ENCODE results near the gene CEP192.

The CEP192 gene

GRCh38 chr18:13051950-13052349 is 60.8 kb downstream of the CEP192 start (continued):
- TF ChIP-seq ZNF366 (tag by site-specific recombination; conservative IDR thresholded peaks at IDR 0.05) (no peak), KLF9 (tag by site-specific recombination; IDR thresholded peaks at IDR 0.05; ENCODE audit: low read depth) (no peak), GLI2 (tag by site-specific recombination; IDR thresholded peaks at IDR 0.05; ENCODE audit: borderline replicate concordance, low read depth) (no peak), ZNF146 (tag by site-specific recombination; IDR thresholded peaks at IDR 0.05) (no peak), ZNF768 (tag by site-specific recombination; IDR thresholded peaks at IDR 0.05) (no peak), ZNF266 (tag by site-specific recombination; IDR thresholded peaks at IDR 0.05; ENCODE audit: low read depth) (no peak), KLF8 (tag by site-specific recombination; IDR thresholded peaks at IDR 0.05) (no peak), ZNF513 (tag by site-specific recombination; IDR thresholded peaks at IDR 0.05) (no peak)

GRCh38 chr18:13054336-13054735 is 63.2 kb downstream of the CEP192 start:
- ChIA-PET CTCF (interaction anchor here (0.5 to 0.6 kb wide), 2 partner anchors 63 to 159 kb away, joined by 3 read pairs; no protein-coding TSS in a partner anchor), POLR2A (interaction anchor here (0.7 to 0.8 kb wide), 2 partner anchors 14 to 63 kb away, joined by 3 read pairs; partner anchors contain the start of gene CEP192)
- no peak overlapping the region for H3K27ac ChIP-seq (ENCODE audit: extremely low read depth, low read depth, low read length)
- TF ChIP-seq ZBTB6 (tag by site-specific recombination; IDR thresholded peaks at IDR 0.05) (no peak), AEBP2 (tag by site-specific recombination; IDR thresholded peaks at IDR 0.05; ENCODE audit: borderline replicate concordance) (no peak), ZFHX2 (tag by site-specific recombination; conservative IDR thresholded peaks at IDR 0.05) (no peak), HOXC10 (CRISPR knock-in tag; IDR thresholded peaks at IDR 0.05) (no peak), ZNF132 (tag by site-specific recombination; IDR thresholded peaks at IDR 0.05; ENCODE audit: borderline replicate concordance) (no peak), ZNF548 (tag by site-specific recombination; IDR thresholded peaks at IDR 0.05) (no peak), RBAK (tag by site-specific recombination; IDR thresholded peaks at IDR 0.05) (no peak), ZNF518A (tag by site-specific recombination; conservative IDR thresholded peaks at IDR 0.05; ENCODE audit: low read depth) (no peak), ZNF184 (tag by site-specific recombination; IDR thresholded peaks at IDR 0.05) (no peak), ZNF112 (tag by site-specific recombination; IDR thresholded peaks at IDR 0.05) (no peak), ZBTB44 (tag by site-specific recombination; IDR thresholded peaks at IDR 0.05) (no peak), YY1 (tag by site-specific recombination; IDR thresholded peaks at IDR 0.05) (no peak), BCL11B (tag by site-specific recombination; IDR thresholded peaks at IDR 0.05; ENCODE audit: low read depth) (no peak), ZNF610 (tag by site-specific recombination; IDR thresholded peaks at IDR 0.05; ENCODE audit: borderline replicate concordance) (no peak), ZNF558 (tag by site-specific recombination; IDR thresholded peaks at IDR 0.05) (no peak), ZNF423 (tag by site-specific recombination; IDR thresholded peaks at IDR 0.05) (no peak), ZNF366 (tag by site-specific recombination; conservative IDR thresholded peaks at IDR 0.05) (no peak), ZBTB1 (tag by site-specific recombination; IDR thresholded peaks at IDR 0.05) (no peak)
- H3K36me3 ChIP-seq (ENCODE audit: control insufficient read depth in 2 of 2, insufficient read depth in 1 of 2, low read length in 2 of 2) = peaks cover 45 to 78% of the 10 kb centered on the region in 2 experiments
- no peak overlapping the region for H3K4me3 ChIP-seq (ENCODE audit: low read depth, low read length)
- no peaks in the 10 kb centered on the region for H3K9me3 ChIP-seq (ENCODE audit: control insufficient read depth, insufficient read depth, low read depth, low read length)
- H3K4me1 ChIP-seq (ENCODE audit: control insufficient read depth, insufficient read depth, low read length) = no peaks in the 10 kb centered on the region
